SK-N-SH (cell line): ENCODE results near the gene SIK2. TPM values are rescaled to one million over a fixed set of nuclear protein-coding genes. Genes with fewer than 3 reads are reported as not detected.

ENCODE experiments used
- CTCF ChIA-PET: fragments of 300-600, 350-600 bp; formaldehyde crosslinking; extraction: SDS; loops from one replicate; lab custom pipeline; 2021; lab: Yijun Ruan, JAX
- POLR2A ChIA-PET: fragments of 350-600 bp; sonication (Branson Sonifier 250); formaldehyde crosslinking; extraction: SDS; loops from one replicate; lab custom pipeline; 2020; ENCODE audit warnings: antibody characterized with exemption, inconsistent platforms; lab: Yijun Ruan, JAX
- DNase-seq: peaks from one replicate; pipeline ENCODE4 v3.0.0; 2012
- H2AFZ ChIP-seq: fragments of 200-600 bp; sonication (generic); 2 replicates; pipeline ENCODE4 v1.8.1; 2016; ENCODE audit warnings: antibody characterized with exemption, mild to moderate bottlenecking, low read depth
- H3F3A ChIP-seq: fragments of 200-600 bp; sonication (generic); replicated peaks from 2 replicates; pipeline ENCODE3; 2016; ENCODE audit warnings: antibody characterized with exemption, mild to moderate bottlenecking; ENCODE audit not compliant: insufficient read depth
- H3K27ac ChIP-seq, 2 experiments: fragments of 200-500 bp in 1 of 2; fragments of 200-600 bp in 1 of 2; sonication (Bioruptor generic) in 1 of 2; sonication (generic), shearing (Covaris generic) in 1 of 2; 2 replicates each; pipeline versions ENCODE4 v1.5.1 to v1.6.1; 2014 to 2016; ENCODE audit warnings: low read depth in 2 of 2, inconsistent platforms in 1 of 2, low read length in 1 of 2, mild to moderate bottlenecking in 1 of 2, mixed read lengths in 1 of 2
- H3K27me3 ChIP-seq: fragments of 200-600 bp; sonication (generic), shearing (Covaris generic); 2 replicates; pipeline ENCODE4 v1.6.1; 2016; ENCODE audit warnings: mixed run types; ENCODE audit not compliant: insufficient read depth
- H3K36me3 ChIP-seq, 2 experiments: fragments of 200-500 bp in 1 of 2; fragments of 200-600 bp in 1 of 2; sonication (Bioruptor generic) in 1 of 2; sonication (generic) in 1 of 2; replicated peaks in 1 of 2; 2 replicates each; pipeline versions ENCODE3 to v1.5.1; 2014 to 2016; ENCODE audit warnings: low read length in 1 of 2, mild to moderate bottlenecking in 1 of 2; ENCODE audit not compliant: insufficient read depth in 2 of 2, control insufficient read depth in 1 of 2
- H3K4me1 ChIP-seq, 2 experiments: fragments of 200-500 bp in 1 of 2; fragments of 200-600 bp in 1 of 2; sonication (Bioruptor generic) in 1 of 2; sonication (generic), shearing (Covaris generic) in 1 of 2; 2 replicates each; pipeline versions ENCODE4 v1.5.1 to v1.6.1; 2014 to 2016; ENCODE audit warnings: low read depth in 1 of 2, low read length in 1 of 2, mixed run types in 1 of 2; ENCODE audit not compliant: insufficient read depth in 2 of 2, control insufficient read depth in 1 of 2
- H3K4me2 ChIP-seq: fragments of 200-600 bp; sonication (generic), shearing (Covaris generic); 2 replicates; pipeline ENCODE4 v1.6.1; 2017; ENCODE audit warnings: mixed run types
- H3K4me3 ChIP-seq, 2 experiments: fragments of 200-500 bp in 1 of 2; fragments of 200-600 bp in 1 of 2; sonication (Bioruptor generic) in 1 of 2; sonication (generic), shearing (Covaris generic) in 1 of 2; 2 replicates each; pipeline versions ENCODE4 v1.5.1 to v1.8.1; 2014 to 2016; ENCODE audit warnings: low read depth in 2 of 2, inconsistent platforms in 1 of 2, low read length in 1 of 2, mild to moderate bottlenecking in 1 of 2, mixed read lengths in 1 of 2, moderate library complexity in 1 of 2
- H3K79me2 ChIP-seq: fragments of 200-600 bp; sonication (generic); 2 replicates; pipeline ENCODE4 v1.8.1; 2017; ENCODE audit warnings: mild to moderate bottlenecking; ENCODE audit not compliant: insufficient read depth
- H3K9ac ChIP-seq: fragments of 200-600 bp; sonication (generic); 2 replicates; pipeline ENCODE4 v1.6.1; 2017; ENCODE audit warnings: mixed run types
- H3K9me2 ChIP-seq: fragments of 200-600 bp; sonication (generic); 2 replicates; pipeline ENCODE4 v1.6.1; 2017; ENCODE audit warnings: mixed run types
- H3K9me3 ChIP-seq: fragments of 200-600 bp; sonication (generic); 2 replicates; pipeline ENCODE4 v1.6.1; 2017; ENCODE audit warnings: mixed run types, mild to moderate bottlenecking, moderate library complexity
- H4K20me1 ChIP-seq: fragments of 200-600 bp; sonication (generic); 2 replicates; pipeline ENCODE4 v1.6.1; 2017; ENCODE audit warnings: mild to moderate bottlenecking, mixed run types; ENCODE audit not compliant: insufficient read depth
- EZH2phosphoT487 ChIP-seq: fragments of 200-600 bp; sonication (generic); IDR thresholded peaks from 2 replicates; pipeline ENCODE4 v1.6.1; 2017; ENCODE audit warnings: low read depth, mixed run types, mild to moderate bottlenecking, antibody characterized with exemption, moderate library complexity, borderline replicate concordance
- FOSL2 ChIP-seq: IDR thresholded peaks from 2 replicates; pipeline ENCODE4 v1.4.0; 2012; ENCODE audit warnings: low read depth, mild to moderate bottlenecking, moderate library complexity, borderline replicate concordance
- FOXJ3 ChIP-seq: sonication (generic); formaldehyde crosslinking; IDR thresholded peaks from 2 replicates; pipeline ENCODE4 v1.5.1; 2020; ENCODE audit warnings: mild to moderate bottlenecking, missing genetic modification reagents
- FOXM1 ChIP-seq: IDR thresholded peaks from 2 replicates; pipeline ENCODE4 v1.4.0; 2012; ENCODE audit warnings: low read depth, mild to moderate bottlenecking
- GATA2 ChIP-seq: sonication (generic); formaldehyde crosslinking; IDR thresholded peaks from 2 replicates; pipeline ENCODE4 v1.5.0; 2020; ENCODE audit warnings: mild to moderate bottlenecking, missing genetic modification reagents
- MXI1 ChIP-seq: IDR thresholded peaks from 2 replicates; pipeline ENCODE4 v1.6.1; 2012; ENCODE audit warnings: mild to moderate bottlenecking, low read depth, low read length, improper control_type of control experiment
- NFIC ChIP-seq: IDR thresholded peaks from 2 replicates; pipeline ENCODE4 v1.4.0; 2012; ENCODE audit warnings: borderline replicate concordance
- NRF1 ChIP-seq: IDR thresholded peaks from 2 replicates; pipeline ENCODE4 v1.6.1; 2012; ENCODE audit warnings: low read depth, mild to moderate bottlenecking, low read length
- RAD21 ChIP-seq: IDR thresholded peaks from 2 replicates; pipeline ENCODE4 v1.6.1; 2012; ENCODE audit warnings: mild to moderate bottlenecking, low read length
- REST ChIP-seq: IDR thresholded peaks from 2 replicates; pipeline ENCODE4 v1.6.1; 2012; ENCODE audit warnings: mild to moderate bottlenecking, low read depth, low read length, moderate library complexity
- RFX5 ChIP-seq: IDR thresholded peaks from 2 replicates; pipeline ENCODE4 v1.6.1; 2012; ENCODE audit warnings: mild to moderate bottlenecking, improper control_type of control experiment, low read length
- SIN3A ChIP-seq: IDR thresholded peaks from 2 replicates; pipeline ENCODE4 v1.6.1; 2012; ENCODE audit warnings: low read depth, mild to moderate bottlenecking, low read length, moderate library complexity, borderline replicate concordance
- TAF1 ChIP-seq: IDR thresholded peaks from 2 replicates; pipeline ENCODE4 v1.6.1; 2012; ENCODE audit warnings: low read depth, mild to moderate bottlenecking, low read length, moderate library complexity, borderline replicate concordance
- TEAD4 ChIP-seq: IDR thresholded peaks from 2 replicates; pipeline ENCODE4 v1.4.0; 2012; ENCODE audit warnings: mild to moderate bottlenecking, borderline replicate concordance; ENCODE audit not compliant: insufficient read depth
- WGBS: methylation state at CpG from one replicate; pipeline ENCODE4 v1.1.6; 2017; ENCODE audit warnings: low lambda C conversion rate; 5-methylcytosine and 5-hydroxymethylcytosine counted together
- polyA plus RNA-seq, 3 experiments: library from polyadenylated mRNA; depleted of rRNA; stranded (reverse); fragments of >200 nt; gene quantifications; 2 replicates each; pipeline ENCODE4 v1.2.3, GENCODE V29; 2012

Gene SIK2
- polyA plus RNA-seq, 1 of the 3 experiments (the other 2 are of a cell fraction) = 8.9 TPM

- Histone ChIP-seq H3F3A (no peaks in the 10 kb centered on the region), H3K79me2 (peaks cover 9% of the 10 kb centered on the region; the same call in 1 of the 2 replicates), H2AFZ (no peak overlapping the region), H3K9me2 (no peaks in the 10 kb centered on the region), H3K4me2 (no peak overlapping the region), H3K9ac (no peak overlapping the region), H3K9me3 (no peaks in the 10 kb centered on the region), H3K4me3 (no peak overlapping the region), H3K4me1 (peaks cover 2 to 19% of the 10 kb centered on the region in 2 experiments; a peak in 2 of 4 replicates), H3K27me3 (no peaks in the 10 kb centered on the region), H4K20me1 (peaks cover under 1% of the 10 kb centered on the region; the same call in 1 of the 2 replicates), H3K27ac (no peak overlapping the region), H3K36me3 (peaks cover 0 to 7% of the 10 kb centered on the region in 2 experiments)
- no peak for TF ChIP-seq TEAD4
- TF ChIP-seq NRF1 = no peak
- no peak for TF ChIP-seq FOSL2
- no peak for TF ChIP-seq TAF1
- TF ChIP-seq RAD21 = no peak
- no peak for TF ChIP-seq REST
- TF ChIP-seq SIN3A = no peak
- no peak for TF ChIP-seq RFX5
- no peak for TF ChIP-seq MXI1
- TF ChIP-seq FOXJ3 = no peak
- TF ChIP-seq GATA2 (CRISPR knock-in tag) = no peak
- TF ChIP-seq EZH2phosphoT487 = no peak
- ChIA-PET CTCF (no interaction called here), POLR2A (no interaction called here)
- no peak for DNase-seq
- 97% methylated on average over 2 of the region's 2 CpGs for WGBS
These were observed 58.6 kb downstream of the SIK2 start for GRCh38 chr11:111660822-111661221.

- H3K79me2 ChIP-seq = peaks cover 9% of the 10 kb centered on the region; the same call in 1 of the 2 replicates
- no peaks in the 10 kb centered on the region for H3K9me3 ChIP-seq
- CTCF ChIA-PET = interaction anchor here (1.2 kb wide), 1 partner anchor 75 kb away, joined by 3 read pairs; no protein-coding TSS in a partner anchor
These were observed 61.6 kb downstream of the SIK2 start for GRCh38 chr11:111663820-111664219.

More at GRCh38 chr11:111663820-111664219, 61.6 kb downstream of the SIK2 start:
- H2AFZ ChIP-seq = no peak overlapping the region
- H4K20me1 ChIP-seq = peaks cover 6% of the 10 kb centered on the region
- no peaks in the 10 kb centered on the region for H3K27me3 ChIP-seq
- POLR2A ChIA-PET = no interaction called here
- no peaks in the 10 kb centered on the region for H3K9me2 ChIP-seq
- H3K27ac ChIP-seq = no peak overlapping the region
- no peak overlapping the region for H3K4me3 ChIP-seq
- H3K4me2 ChIP-seq = no peak overlapping the region
- H3K36me3 ChIP-seq = peaks cover 0 to 14% of the 10 kb centered on the region in 2 experiments
- peaks cover 4 to 10% of the 10 kb centered on the region in 2 experiments; a peak in 2 of 4 replicates for H3K4me1 ChIP-seq
- no peak for DNase-seq
- no peaks in the 10 kb centered on the region for H3F3A ChIP-seq
- H3K9ac ChIP-seq = no peak overlapping the region
- TF ChIP-seq NFIC (0 out of 2 replicates have a peak, but pooled peaks have one; percentile 12), FOXM1 (no peak)
- TF ChIP-seq, all 33 proteins: peak for 1
